Body of pancreas (tissue), 4 donors: Measurements from ENCODE around the gene ROPN1B. TPM values are rescaled to one million over a fixed set of nuclear protein-coding genes. Genes with fewer than 3 reads are reported as not detected.
"Not testable (repeated sequence)": the region's sequence is repeated elsewhere in the genome, so short reads cannot be mapped to it uniquely, and the experiment has no call there.

Experiments used
- ATAC-seq: fragments of 150-250 bp; one replicate; pipeline ENCODE4 v1.9.1; 2016
- DNase-seq, 4 donors: peaks; one replicate each; pipeline ENCODE4 v3.0.0-alpha.2; 2019
- H3K27ac ChIP-seq, 4 donors: fragments of 200-600 bp; sonication (generic); 1 replicate in 3 of 4; 2 replicates in 1 of 4; pipeline versions ENCODE4 v1.5.1 to v1.6.1; 2016 to 2019; ENCODE audit warnings: mild to moderate bottlenecking in 1 of 4, mixed read lengths in 1 of 4, moderate library complexity in 1 of 4
- H3K27me3 ChIP-seq, 2 donors: fragments of 200-600 bp; sonication (generic); one replicate each; pipeline ENCODE4 v1.6.0; 2016; ENCODE audit warnings: mild to moderate bottlenecking in 1 of 2
- H3K36me3 ChIP-seq, 2 donors: fragments of 200-600 bp; sonication (generic); replicated peaks in 1 of 2; 2 replicates each; pipeline ENCODE4 v1.5.1; 2016; ENCODE audit warnings: low read depth in 2 of 2; ENCODE audit not compliant: insufficient read depth in 1 of 2
- H3K4me1 ChIP-seq: fragments of 200-600 bp; sonication (generic); one replicate; pipeline ENCODE4 v1.6.0; 2016
- H3K4me3 ChIP-seq, 2 donors: fragments of 200-600 bp; sonication (generic); 1 replicate in 1 of 2; 2 replicates in 1 of 2; pipeline ENCODE4 v1.5.1; 2016 to 2019
- H3K9me3 ChIP-seq, 3 donors: fragments of 200-600 bp; sonication (generic); 1 replicate in 2 of 3; 2 replicates in 1 of 3; pipeline ENCODE4 v1.5.1; 2016
- CTCF ChIP-seq, 7 experiments: fragments of 450-650 bp in 4 of 7; fragments of 200-600 bp in 3 of 7; sonication (generic) in 3 of 7; IDR thresholded peaks; one replicate each; pipeline ENCODE4 v1.5.1; 2016 to 2019; ENCODE audit warnings: antibody characterized with exemption in 7 of 7
- POLR2A ChIP-seq, 3 donors: fragments of 450-650 bp; IDR thresholded peaks; one replicate each; pipeline ENCODE4 v1.6.1; 2016; ENCODE audit warnings: antibody characterized with exemption in 3 of 3, mild to moderate bottlenecking in 2 of 3
- WGBS, 2 donors: methylation state at CpG; one replicate each; pipeline ENCODE4 v1.1.5; 2017; 5-methylcytosine and 5-hydroxymethylcytosine counted together
- intact Hi-C: fragments of 100-400 bp; cut with DNase I; formaldehyde crosslinking; loops from one replicate; pipeline ENCODE4 v1.15.1; 2023
- total RNA-seq, 2 donors: library from RNA; depleted of rRNA; stranded (reverse); fragments of >200 nt; gene quantifications; one replicate each; pipeline ENCODE4 v1.1.0, GENCODE V29; 2016

Gene ROPN1B
- total RNA-seq, 2 donors from 2014 or later, result 0.52 TPM; not detected in 1

GRCh38 chr3:125967156-125967555, 1.8 kb upstream of the ROPN1B start:
- Histone ChIP-seq H3K27ac (no peak overlapping the region), H3K36me3 (no peaks in the 10 kb centered on the region), H3K4me1 (peaks cover 8% of the 10 kb centered on the region), H3K27me3 (peaks cover 0 to 4% of the 10 kb centered on the region in 2 donors), H3K4me3 (no peak overlapping the region), H3K9me3 (no peaks in the 10 kb centered on the region)
- ATAC-seq (no peak), DNase-seq (no peak)
- TF ChIP-seq POLR2A (IDR thresholded peaks at IDR 0.05), result no peak
- no peak for TF ChIP-seq CTCF (IDR thresholded peaks at IDR 0.05)
- intact Hi-C loops, result no loop called here

- H3K9me3 ChIP-seq, ATAC-seq, intact Hi-C loops, H3K27me3 ChIP-seq, H3K4me3 ChIP-seq, DNase-seq, H3K36me3 ChIP-seq, H3K27ac ChIP-seq: not testable (repeated sequence)
- H3K4me1 ChIP-seq, result peaks cover 10% of the 10 kb centered on the region
- 56 to 60% methylated on average over 2 of the region's 2 CpGs for WGBS, 2 donors
These were observed 857 bp upstream of the ROPN1B start for GRCh38 chr3:125968121-125968520.

GRCh38 chr3:125971997-125972944, 3.3 kb downstream of the ROPN1B start:
- ATAC-seq (peak; percentile 68), DNase-seq (peak; percentile 19 to 36 (median 35))
- H3K9me3 ChIP-seq, H3K27me3 ChIP-seq, H3K36me3 ChIP-seq, intact Hi-C loops, H3K4me1 ChIP-seq, H3K27ac ChIP-seq, H3K4me3 ChIP-seq: not testable (repeated sequence)
- WGBS, 2 donors, result 2 to 6% methylated on average over 21 to 31 of the region's 31 CpGs
- peak; percentile 54 to 75 (median 68) for TF ChIP-seq CTCF (IDR thresholded peaks at IDR 0.05)

- ATAC-seq, H3K9me3 ChIP-seq, H3K27me3 ChIP-seq, H3K4me3 ChIP-seq, DNase-seq, H3K27ac ChIP-seq, H3K4me1 ChIP-seq, intact Hi-C loops, H3K36me3 ChIP-seq: not testable (repeated sequence)
- 63 to 71% methylated on average over 8 to 9 of the region's 9 CpGs for WGBS, 2 donors
These were observed 6.4 kb downstream of the ROPN1B start for GRCh38 chr3:125975245-125976002.

- H3K4me1 ChIP-seq, H3K36me3 ChIP-seq, intact Hi-C loops, H3K27me3 ChIP-seq, H3K27ac ChIP-seq, DNase-seq, H3K4me3 ChIP-seq, H3K9me3 ChIP-seq, ATAC-seq: not testable (repeated sequence)
- 90 to 92% methylated on average over 3 of the region's 3 CpGs for WGBS, 2 donors
These were observed 7.0 kb downstream of the ROPN1B start for GRCh38 chr3:125976003-125976390.

GRCh38 chr3:125977104-125977503, 8.1 kb downstream of the ROPN1B start:
- H3K36me3 ChIP-seq, ATAC-seq, H3K4me1 ChIP-seq, DNase-seq, H3K9me3 ChIP-seq, H3K4me3 ChIP-seq, H3K27ac ChIP-seq, H3K27me3 ChIP-seq, intact Hi-C loops: not testable (repeated sequence)
- 45 to 64% methylated on average over 4 of the region's 7 CpGs for WGBS, 2 donors

GRCh38 chr3:125984951-125985350, 16.0 kb downstream of the ROPN1B start:
- H3K27me3 ChIP-seq, H3K36me3 ChIP-seq, H3K4me3 ChIP-seq, ATAC-seq, H3K9me3 ChIP-seq, H3K27ac ChIP-seq, intact Hi-C loops, DNase-seq, H3K4me1 ChIP-seq: not testable (repeated sequence)
- WGBS, 2 donors, result 59 to 65% methylated on average over 2 of the region's 2 CpGs
